Endothelial cell of umbilical vein (primary cell): ENCODE data around the gene CYB5D1. TPM values are rescaled to one million over a fixed set of nuclear protein-coding genes. Genes with fewer than 3 reads are reported as not detected.

Source experiments
- BruUV-seq: library from RNA; stranded (reverse); fragments of 400-500 nt; replicated peaks from 2 replicates; lab custom pipeline; 2021; lab: Mats Ljungman, UMichigan
- CTCF ChIA-PET: fragments of 300-600, 350-600 bp; sonication (Branson Sonifier 250); formaldehyde crosslinking; loops from one replicate; lab custom pipeline; 2021; ENCODE audit warnings: antibody characterized with exemption, inconsistent platforms; lab: Charles Lee
- POLR2A ChIA-PET: fragments of 300-600, 350-600 bp; sonication (Branson Sonifier 250); formaldehyde crosslinking; loops from one replicate; lab custom pipeline; 2021; ENCODE audit warnings: antibody characterized with exemption, inconsistent platforms; lab: Charles Lee
- DNase-seq: peaks from one replicate; pipeline ENCODE4 v3.0.0-alpha.2; 2011; ENCODE audit warnings: low read depth, low spot score
- FAIRE-seq: peaks from 2 replicates; lab custom pipeline; 2011; peaks lifted over from hg19 to GRCh38; lab: Jason Lieb, UNC
- H2AFZ ChIP-seq: 2 replicates; pipeline ENCODE4 v1.6.0; 2012; ENCODE audit warnings: low read depth, low read length, control low read depth, inconsistent platforms
- H3K27ac ChIP-seq: 2 replicates; pipeline ENCODE4 v1.5.1; 2011; ENCODE audit warnings: low read depth, mild to moderate bottlenecking, control low read depth, low read length, moderate library complexity; ENCODE audit not compliant: insufficient read depth
- H3K27me3 ChIP-seq, 2 experiments: 2 replicates each; pipeline versions ENCODE4 v1.6.0 to v1.6.1; 2011; ENCODE audit warnings: low read length in 2 of 2, mixed read lengths in 1 of 2; ENCODE audit not compliant: control insufficient read depth in 2 of 2, insufficient read depth in 2 of 2
- H3K36me3 ChIP-seq, 2 experiments: 2 replicates in 1 of 2; 3 replicates in 1 of 2; pipeline ENCODE4 v1.5.1; 2011; ENCODE audit warnings: low read length in 2 of 2, mild to moderate bottlenecking in 1 of 2, moderate library complexity in 1 of 2; ENCODE audit not compliant: control insufficient read depth in 2 of 2, insufficient read depth in 2 of 2; ENCODE audit errors: extremely low read depth in 1 of 2
- H3K4me1 ChIP-seq: 3 replicates; pipeline ENCODE4 v1.5.1; 2011; ENCODE audit warnings: mild to moderate bottlenecking, low read length; ENCODE audit not compliant: control insufficient read depth, insufficient read depth; ENCODE audit errors: extremely low read depth
- H3K4me2 ChIP-seq: 2 replicates; pipeline ENCODE4 v1.6.1; 2011; ENCODE audit warnings: low read length, control low read depth, mixed read lengths; ENCODE audit not compliant: insufficient read depth
- H3K4me3 ChIP-seq, 3 experiments: fragments of 200-600 bp in 1 of 3; sonication (generic), shearing (Covaris generic) in 1 of 3; replicated peaks in 1 of 3; 2 replicates each; pipeline ENCODE4 v1.5.1; 2011 to 2016; ENCODE audit warnings: control low read depth in 3 of 3, low read length in 3 of 3, mild to moderate bottlenecking in 2 of 3, inconsistent platforms in 1 of 3, low read depth in 1 of 3, moderate library complexity in 1 of 3; ENCODE audit not compliant: insufficient read depth in 1 of 3
- H3K79me2 ChIP-seq: 2 replicates; pipeline ENCODE4 v1.6.0; 2012; ENCODE audit warnings: low read length, inconsistent platforms; ENCODE audit not compliant: control insufficient read depth, insufficient read depth
- H3K9ac ChIP-seq: replicated peaks from 2 replicates; pipeline ENCODE3; 2011; ENCODE audit warnings: low read length, control low read depth; ENCODE audit not compliant: insufficient read depth; ENCODE audit errors: extremely low read depth
- H3K9me1 ChIP-seq: replicated peaks from 3 replicates; pipeline ENCODE4 v1.6.0; 2011; ENCODE audit warnings: mild to moderate bottlenecking, low read length; ENCODE audit not compliant: control insufficient read depth, insufficient read depth; ENCODE audit errors: extremely low read depth
- H3K9me3 ChIP-seq: replicated peaks from 2 replicates; pipeline ENCODE4 v1.5.1; 2012; ENCODE audit warnings: low read length, inconsistent platforms; ENCODE audit not compliant: control insufficient read depth, insufficient read depth
- H4K20me1 ChIP-seq: replicated peaks from 2 replicates; pipeline ENCODE3; 2011; ENCODE audit warnings: mild to moderate bottlenecking, low read length; ENCODE audit not compliant: control insufficient read depth, insufficient read depth; ENCODE audit errors: extremely low read depth
- EZH2 ChIP-seq: IDR thresholded peaks from 2 replicates; pipeline ENCODE4 v1.6.1; 2012; ENCODE audit warnings: borderline replicate concordance, low read depth, mild to moderate bottlenecking, moderate library complexity, low read length, inconsistent platforms; ENCODE audit not compliant: severe bottlenecking
- FOS ChIP-seq: IDR thresholded peaks from 2 replicates; pipeline ENCODE4 v1.6.1; 2011; ENCODE audit warnings: mild to moderate bottlenecking, low read length, moderate library complexity, borderline replicate concordance; ENCODE audit not compliant: insufficient read depth
- GATA2 ChIP-seq: IDR thresholded peaks from 2 replicates; pipeline ENCODE4 v1.7.0; 2011; ENCODE audit warnings: low read depth, mild to moderate bottlenecking, moderate library complexity, mixed read lengths, low read length; ENCODE audit not compliant: insufficient read length, insufficient read depth
- JUN ChIP-seq: IDR thresholded peaks from 2 replicates; pipeline ENCODE4 v1.6.1; 2011; ENCODE audit warnings: borderline replicate concordance, low read depth; ENCODE audit not compliant: insufficient read length, insufficient read depth
- MYC ChIP-seq: IDR thresholded peaks from one replicate; pipeline ENCODE4 v1.6.1; 2011; ENCODE audit warnings: mild to moderate bottlenecking, low read depth, low read length
- POLR2A ChIP-seq: IDR thresholded peaks from 2 replicates; pipeline ENCODE4 v1.6.1; 2012; ENCODE audit warnings: low read depth, mild to moderate bottlenecking, control low read depth, low read length
- POLR2AphosphoS5 ChIP-seq: IDR thresholded peaks from 2 replicates; pipeline ENCODE4 v1.6.1; 2012; ENCODE audit warnings: low read depth, mild to moderate bottlenecking, control low read depth, low read length, moderate library complexity; ENCODE audit not compliant: insufficient read depth
- dilution Hi-C: fragments of 300-500 bp; cut with MboI; formaldehyde crosslinking; loops from one replicate; pipeline ENCODE4 v1.15.0; 2019; ENCODE audit warnings: low sequenced_read_pairs; ENCODE audit not compliant: extremely low pct_ligation_motif_present
- intact Hi-C: fragments of 100-400 bp; cut with micrococcal nuclease; formaldehyde crosslinking; loops from one replicate; pipeline ENCODE4 v1.10.0; 2022
- polyA plus RNA-seq, 4 experiments: library from polyadenylated mRNA; depleted of rRNA in 3 of 4; stranded (reverse) in 3 of 4; unstranded in 1 of 4; fragments of >200 nt; gene quantifications; 2 replicates each; pipeline versions ENCODE4 v1.2.1 to v1.2.3, GENCODE V29; 2011 to 2012; ENCODE audit warnings: missing spikeins in 1 of 4
- total RNA-seq: library from RNA; stranded (reverse); gene quantifications from 2 replicates; pipeline ENCODE4 v1.2.3, GENCODE V29; 2021
- TF ChIP-seq, protein P1 (sequence below): IDR thresholded peaks from 2 replicates; pipeline ENCODE4 v1.6.1; 2011; ENCODE audit not compliant: insufficient read depth, insufficient read length
- TF ChIP-seq, protein P2 (sequence below), 2 donors: IDR thresholded peaks; 1 replicate in 1 of 2; 2 replicates in 1 of 2; pipeline ENCODE4 v1.5.1; 2011; ENCODE audit warnings: low read length in 2 of 2, mild to moderate bottlenecking in 2 of 2, moderate library complexity in 2 of 2, control low read depth in 1 of 2, inconsistent platforms in 1 of 2, low read depth in 1 of 2; ENCODE audit not compliant: insufficient read depth in 1 of 2; ENCODE audit errors: extremely low read depth in 1 of 2

CYB5D1 gene
- total and polyA plus RNA-seq, 2 donors (not counting 3 experiments of a cell fraction or from before 2014, with no cell fraction given), result 9.4 to 18.1 TPM

GRCh38 chr17:7840441-7840840, 17.4 kb upstream of the CYB5D1 start:
- POLR2A ChIA-PET, result no interaction called here
- dilution Hi-C loops, result no loop called here
- H3K4me2 ChIP-seq, result no peak overlapping the region
- H3K9me1 ChIP-seq, result no peaks in the 10 kb centered on the region
- H3K9ac ChIP-seq, result no peak overlapping the region
- peaks cover 40% of the 10 kb centered on the region for H3K4me1 ChIP-seq
- no peak overlapping the region for H3K4me3 ChIP-seq
- DNase-seq (no peak), FAIRE-seq (no peak)
- H3K27ac ChIP-seq, result no peak overlapping the region
- no peaks in the 10 kb centered on the region for H3K27me3 ChIP-seq
- peaks cover 7% of the 10 kb centered on the region for H3K79me2 ChIP-seq
- no peak for TF ChIP-seq POLR2AphosphoS5
- TF ChIP-seq, protein P1, sequence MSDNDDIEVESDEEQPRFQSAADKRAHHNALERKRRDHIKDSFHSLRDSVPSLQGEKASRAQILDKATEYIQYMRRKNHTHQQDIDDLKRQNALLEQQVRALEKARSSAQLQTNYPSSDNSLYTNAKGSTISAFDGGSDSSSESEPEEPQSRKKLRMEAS, result no peak
- TF ChIP-seq, protein P2, sequence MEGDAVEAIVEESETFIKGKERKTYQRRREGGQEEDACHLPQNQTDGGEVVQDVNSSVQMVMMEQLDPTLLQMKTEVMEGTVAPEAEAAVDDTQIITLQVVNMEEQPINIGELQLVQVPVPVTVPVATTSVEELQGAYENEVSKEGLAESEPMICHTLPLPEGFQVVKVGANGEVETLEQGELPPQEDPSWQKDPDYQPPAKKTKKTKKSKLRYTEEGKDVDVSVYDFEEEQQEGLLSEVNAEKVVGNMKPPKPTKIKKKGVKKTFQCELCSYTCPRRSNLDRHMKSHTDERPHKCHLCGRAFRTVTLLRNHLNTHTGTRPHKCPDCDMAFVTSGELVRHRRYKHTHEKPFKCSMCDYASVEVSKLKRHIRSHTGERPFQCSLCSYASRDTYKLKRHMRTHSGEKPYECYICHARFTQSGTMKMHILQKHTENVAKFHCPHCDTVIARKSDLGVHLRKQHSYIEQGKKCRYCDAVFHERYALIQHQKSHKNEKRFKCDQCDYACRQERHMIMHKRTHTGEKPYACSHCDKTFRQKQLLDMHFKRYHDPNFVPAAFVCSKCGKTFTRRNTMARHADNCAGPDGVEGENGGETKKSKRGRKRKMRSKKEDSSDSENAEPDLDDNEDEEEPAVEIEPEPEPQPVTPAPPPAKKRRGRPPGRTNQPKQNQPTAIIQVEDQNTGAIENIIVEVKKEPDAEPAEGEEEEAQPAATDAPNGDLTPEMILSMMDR (IDR thresholded peaks at IDR 0.05; ENCODE audit: extremely low read depth in 1 of 2, insufficient read depth in 1 of 2, low read depth in 1 of 2, low read length in 2 of 2), result no peak
- TF ChIP-seq FOS, result no peak
- TF ChIP-seq JUN, result no peak
- TF ChIP-seq MYC, result no peak
- TF ChIP-seq EZH2, result no peak
- no peak for TF ChIP-seq POLR2A
- TF ChIP-seq GATA2, result no peak
- CTCF ChIA-PET, result no interaction called here
- intact Hi-C loops, result loop anchor here (5.0 to 10.0 kb wide), 3 partner anchors 153 to 282 kb away; partner anchors contain the start of genes FXR2, HES7, TP53 and WRAP53
- BruUV-seq, result no TSS peak
- H3K36me3 ChIP-seq, result peaks cover 0 to 2% of the 10 kb centered on the region in 2 experiments
- no peaks in the 10 kb centered on the region for H3K9me3 ChIP-seq
- H2AFZ ChIP-seq, result no peak overlapping the region
- H4K20me1 ChIP-seq, result no peaks in the 10 kb centered on the region
